Measurements from ENCODE around the gene ARHGEF6.
A peak's percentile ranks its signal among the peaks of the same experiment; 100 is the strongest.

ARHGEF6 gene

GRCh38 chrX:136742721-136743379 is 37.9 kb downstream of the ARHGEF6 start:
- DNase-seq: no peak

GRCh38 chrX:136738049-136738729 is 42.5 kb downstream of the ARHGEF6 start:
- DNase-seq: no peak

GRCh38 chrX:136736690-136737089 is 44.0 kb downstream of the ARHGEF6 start:
- DNase-seq: no peak

- no peak for DNase-seq
Observed at GRCh38 chrX:136735601-136736000, 45.1 kb downstream of the ARHGEF6 start.

- DNase-seq: no peak
Observed at GRCh38 chrX:136733613-136734012, 47.1 kb downstream of the ARHGEF6 start.

GRCh38 chrX:136731798-136732197 is 48.9 kb downstream of the ARHGEF6 start:
- no peak for DNase-seq

GRCh38 chrX:136731207-136731782 is 49.4 kb downstream of the ARHGEF6 start:
- DNase-seq: no peak

GRCh38 chrX:136728393-136728792 is 52.3 kb downstream of the ARHGEF6 start:
- no peak for DNase-seq

- no peak for DNase-seq
Observed at GRCh38 chrX:136725441-136726104, 55.2 kb downstream of the ARHGEF6 start.

- DNase-seq: no peak
Observed at GRCh38 chrX:136718091-136718490, 62.6 kb downstream of the ARHGEF6 start.

GRCh38 chrX:136714626-136715599 is 65.8 kb downstream of the ARHGEF6 start:
- no peak for DNase-seq

- no peak for DNase-seq
Observed at GRCh38 chrX:136712650-136713310, 68.0 kb downstream of the ARHGEF6 start.

GRCh38 chrX:136711147-136711546 is 69.6 kb downstream of the ARHGEF6 start:
- DNase-seq: peak; percentile 25

GRCh38 chrX:136710325-136710951 is 70.3 kb downstream of the ARHGEF6 start:
- DNase-seq: no peak

GRCh38 chrX:136708348-136708747 is 72.4 kb downstream of the ARHGEF6 start:
- DNase-seq: no peak

GRCh38 chrX:136697156-136697555 is 83.6 kb downstream of the ARHGEF6 start:
- no peak for DNase-seq

- DNase-seq: peak; percentile 36
Observed at GRCh38 chrX:136694431-136695087, 86.2 kb downstream of the ARHGEF6 start.

- no peak for DNase-seq
Observed at GRCh38 chrX:136692271-136692670, 88.5 kb downstream of the ARHGEF6 start.

GRCh38 chrX:136691028-136691809 is 89.5 kb downstream of the ARHGEF6 start:
- no peak for DNase-seq

- no peak for DNase-seq
Observed at GRCh38 chrX:136689436-136689835, 91.3 kb downstream of the ARHGEF6 start.
